HG03469 (cell line): ENCODE measurements around the gene SMC3.
"Not testable (repeated sequence)": the region's sequence is repeated elsewhere in the genome, so short reads cannot be mapped to it uniquely, and the experiment has no call there.

Source experiments
- ATAC-seq: cut with Tn5 transposase; IDR thresholded peaks from one replicate; pipeline ENCODE4 v1.9.1; 2021; ENCODE audit warnings: mild to moderate bottlenecking, moderate library complexity, moderate number of reproducible peaks; ENCODE audit not compliant: unreplicated experiment

The SMC3 gene

GRCh38 chr10:110567201-110568054 lies at the start of gene SMC3:
Gene SMC3 (plus strand): TSS chr10:110567695. CDS start chr10:110567817, 122 bp downstream.
- ATAC-seq: peak; percentile 75

- ATAC-seq: no peak
These were observed 45.0 kb upstream of the SMC3 start for GRCh38 chr10:110522365-110522988.

- no peak for ATAC-seq
These were observed 43.8 kb upstream of the SMC3 start for GRCh38 chr10:110523736-110524135.

- no peak for ATAC-seq
These were observed 43.2 kb upstream of the SMC3 start for GRCh38 chr10:110524179-110524858.

GRCh38 chr10:110524859-110525232 lies 42.6 kb upstream of the SMC3 start:
- no peak for ATAC-seq

GRCh38 chr10:110525349-110526260 lies 41.9 kb upstream of the SMC3 start:
- no peak for ATAC-seq

- ATAC-seq: no peak
These were observed 39.7 kb upstream of the SMC3 start for GRCh38 chr10:110527731-110528171.

- no peak for ATAC-seq
These were observed 39.1 kb upstream of the SMC3 start for GRCh38 chr10:110528224-110528996.

- ATAC-seq: peak; percentile 68
These were observed 38.4 kb upstream of the SMC3 start for GRCh38 chr10:110528997-110529524.

- ATAC-seq: no peak
These were observed 37.9 kb upstream of the SMC3 start for GRCh38 chr10:110529596-110530011.

- ATAC-seq: no peak
These were observed 37.2 kb upstream of the SMC3 start for GRCh38 chr10:110530131-110530831.

GRCh38 chr10:110531687-110532086 lies 35.8 kb upstream of the SMC3 start:
- no peak for ATAC-seq

GRCh38 chr10:110532628-110533027 lies 34.9 kb upstream of the SMC3 start:
- ATAC-seq: not testable (repeated sequence)

- ATAC-seq: no peak
These were observed 34.3 kb upstream of the SMC3 start for GRCh38 chr10:110533149-110533548.

- ATAC-seq: no peak
These were observed 32.9 kb upstream of the SMC3 start for GRCh38 chr10:110534571-110534970.

- ATAC-seq: peak; percentile 67
These were observed 31.3 kb upstream of the SMC3 start for GRCh38 chr10:110535958-110536891.

GRCh38 chr10:110539091-110539490 lies 28.4 kb upstream of the SMC3 start:
- ATAC-seq: no peak

GRCh38 chr10:110540031-110540430 lies 27.5 kb upstream of the SMC3 start:
- ATAC-seq: no peak
